Duodenal mucosa (tissue), 2 donors: Measurements from ENCODE around the gene LYRM4.

Source experiments
- H3K27ac ChIP-seq: one replicate; pipeline ENCODE4 v1.7.0; 2013; ENCODE audit warnings: low read depth, low read length
- H3K27me3 ChIP-seq, 2 donors: one replicate each; pipeline ENCODE4 v1.7.0; 2013; ENCODE audit warnings: low read length in 2 of 2, control low read depth in 1 of 2; ENCODE audit not compliant: insufficient read depth in 2 of 2, control insufficient read depth in 1 of 2
- H3K36me3 ChIP-seq, 2 donors: one replicate each; pipeline ENCODE4 v1.7.0; 2013; ENCODE audit warnings: low read length in 2 of 2, control low read depth in 1 of 2; ENCODE audit not compliant: insufficient read depth in 2 of 2, control insufficient read depth in 1 of 2
- H3K4me1 ChIP-seq, 2 donors: one replicate each; pipeline ENCODE4 v1.7.0; 2013; ENCODE audit warnings: low read length in 2 of 2, control low read depth in 1 of 2; ENCODE audit not compliant: insufficient read depth in 2 of 2, control insufficient read depth in 1 of 2
- H3K4me3 ChIP-seq, 2 donors: one replicate each; pipeline ENCODE4 v1.7.0; 2013; ENCODE audit warnings: low read length in 2 of 2, low read depth in 1 of 2
- H3K9ac ChIP-seq, 2 donors: one replicate each; pipeline ENCODE4 v1.7.0; 2013; ENCODE audit warnings: low read length in 2 of 2, low read depth in 1 of 2
- H3K9me3 ChIP-seq, 2 donors: one replicate each; pipeline ENCODE4 v1.7.0; 2013; ENCODE audit warnings: low read length in 2 of 2, control low read depth in 1 of 2; ENCODE audit not compliant: control insufficient read depth in 1 of 2

Gene LYRM4

GRCh38 chr6:5130135-5130866 is 130.4 kb downstream of the LYRM4 start:
- Histone ChIP-seq H3K9ac (no peak overlapping the region), H3K27ac (no peak overlapping the region), H3K4me3 (no peak overlapping the region), H3K27me3 (no peaks in the 10 kb centered on the region), H3K36me3 (no peaks in the 10 kb centered on the region), H3K9me3 (no peaks in the 10 kb centered on the region), H3K4me1 (no peaks in the 10 kb centered on the region)

- no peaks in the 10 kb centered on the region for H3K4me1 ChIP-seq
- H3K27me3 ChIP-seq: no peaks in the 10 kb centered on the region
- no peak overlapping the region for H3K27ac ChIP-seq
- no peaks in the 10 kb centered on the region for H3K9me3 ChIP-seq
- H3K4me3 ChIP-seq: no peak overlapping the region
- H3K9ac ChIP-seq: no peak overlapping the region
- no peaks in the 10 kb centered on the region for H3K36me3 ChIP-seq
Observed at GRCh38 chr6:5128351-5128750, 132.4 kb downstream of the LYRM4 start.

- Histone ChIP-seq H3K9ac (no peak overlapping the region), H3K9me3 (no peaks in the 10 kb centered on the region), H3K27ac (no peak overlapping the region), H3K36me3 (no peaks in the 10 kb centered on the region), H3K4me3 (no peak overlapping the region), H3K27me3 (no peaks in the 10 kb centered on the region), H3K4me1 (no peaks in the 10 kb centered on the region)
Observed at GRCh38 chr6:5127106-5127687, 133.6 kb downstream of the LYRM4 start.

- Histone ChIP-seq H3K9me3 (no peaks in the 10 kb centered on the region), H3K27me3 (no peaks in the 10 kb centered on the region), H3K27ac (no peak overlapping the region), H3K4me3 (no peak overlapping the region), H3K36me3 (no peaks in the 10 kb centered on the region), H3K9ac (no peak overlapping the region), H3K4me1 (no peaks in the 10 kb centered on the region)
Observed at GRCh38 chr6:5126214-5126613, 134.5 kb downstream of the LYRM4 start.

- H3K4me1 ChIP-seq: no peaks in the 10 kb centered on the region
- H3K9me3 ChIP-seq: no peaks in the 10 kb centered on the region
- H3K4me3 ChIP-seq: no peak overlapping the region
- no peak overlapping the region for H3K9ac ChIP-seq
- H3K36me3 ChIP-seq: no peaks in the 10 kb centered on the region
- no peak overlapping the region for H3K27ac ChIP-seq
- H3K27me3 ChIP-seq: no peaks in the 10 kb centered on the region
Observed at GRCh38 chr6:5125152-5126006, 135.4 kb downstream of the LYRM4 start.

GRCh38 chr6:5124526-5124925 is 136.2 kb downstream of the LYRM4 start:
- Histone ChIP-seq H3K9ac (no peak overlapping the region), H3K4me3 (no peak overlapping the region), H3K27ac (no peak overlapping the region), H3K36me3 (no peaks in the 10 kb centered on the region), H3K4me1 (no peaks in the 10 kb centered on the region), H3K9me3 (no peaks in the 10 kb centered on the region), H3K27me3 (no peaks in the 10 kb centered on the region)

- H3K4me3 ChIP-seq: no peak overlapping the region
- H3K27me3 ChIP-seq: no peaks in the 10 kb centered on the region
- H3K9ac ChIP-seq: no peak overlapping the region
- H3K4me1 ChIP-seq: no peaks in the 10 kb centered on the region
- H3K9me3 ChIP-seq: no peaks in the 10 kb centered on the region
- no peaks in the 10 kb centered on the region for H3K36me3 ChIP-seq
- no peak overlapping the region for H3K27ac ChIP-seq
Observed at GRCh38 chr6:5123296-5124143, 137.2 kb downstream of the LYRM4 start.

GRCh38 chr6:5122504-5123112 is 138.1 kb downstream of the LYRM4 start:
- Histone ChIP-seq H3K4me1 (no peaks in the 10 kb centered on the region), H3K4me3 (no peak overlapping the region), H3K27ac (no peak overlapping the region), H3K27me3 (no peaks in the 10 kb centered on the region), H3K9ac (no peak overlapping the region), H3K36me3 (no peaks in the 10 kb centered on the region), H3K9me3 (no peaks in the 10 kb centered on the region)

- Histone ChIP-seq H3K27me3 (no peaks in the 10 kb centered on the region), H3K9me3 (no peaks in the 10 kb centered on the region), H3K4me3 (no peak overlapping the region), H3K9ac (no peak overlapping the region), H3K27ac (no peak overlapping the region), H3K36me3 (no peaks in the 10 kb centered on the region), H3K4me1 (no peaks in the 10 kb centered on the region)
Observed at GRCh38 chr6:5121956-5122355, 138.8 kb downstream of the LYRM4 start.
